ENCODE results near the gene AQP9.
"Not testable (repeated sequence)": the region's sequence is repeated elsewhere in the genome, so short reads cannot be mapped to it uniquely, and the experiment has no call there.

AQP9 gene, protein sequence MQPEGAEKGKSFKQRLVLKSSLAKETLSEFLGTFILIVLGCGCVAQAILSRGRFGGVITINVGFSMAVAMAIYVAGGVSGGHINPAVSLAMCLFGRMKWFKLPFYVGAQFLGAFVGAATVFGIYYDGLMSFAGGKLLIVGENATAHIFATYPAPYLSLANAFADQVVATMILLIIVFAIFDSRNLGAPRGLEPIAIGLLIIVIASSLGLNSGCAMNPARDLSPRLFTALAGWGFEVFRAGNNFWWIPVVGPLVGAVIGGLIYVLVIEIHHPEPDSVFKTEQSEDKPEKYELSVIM

DNA sequence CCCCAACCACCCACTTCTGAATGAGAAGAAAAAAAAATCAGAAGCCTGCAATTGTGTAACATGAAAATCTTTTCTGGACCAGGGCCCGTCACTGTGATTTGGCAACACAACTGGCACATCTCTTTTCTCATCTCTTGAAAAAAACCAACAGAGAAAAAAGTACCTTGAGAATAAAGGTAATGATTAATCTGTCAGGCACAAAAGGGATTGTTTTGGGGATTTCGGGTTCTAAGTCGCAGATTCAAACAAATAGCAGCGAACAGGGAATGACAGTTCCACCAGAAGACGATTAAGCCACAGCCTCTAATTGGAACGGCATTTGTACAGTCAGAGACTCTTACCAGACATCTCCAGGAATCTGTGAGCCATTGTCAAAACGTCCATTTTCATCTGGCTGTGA, at the start of gene AQP9:
TSS of gene AQP9 (plus strand) at position 276 of the 400 bp plus-strand sequence. CDS start 185 bp downstream, outside the sequence.
- no peak for DNase-seq

DNA sequence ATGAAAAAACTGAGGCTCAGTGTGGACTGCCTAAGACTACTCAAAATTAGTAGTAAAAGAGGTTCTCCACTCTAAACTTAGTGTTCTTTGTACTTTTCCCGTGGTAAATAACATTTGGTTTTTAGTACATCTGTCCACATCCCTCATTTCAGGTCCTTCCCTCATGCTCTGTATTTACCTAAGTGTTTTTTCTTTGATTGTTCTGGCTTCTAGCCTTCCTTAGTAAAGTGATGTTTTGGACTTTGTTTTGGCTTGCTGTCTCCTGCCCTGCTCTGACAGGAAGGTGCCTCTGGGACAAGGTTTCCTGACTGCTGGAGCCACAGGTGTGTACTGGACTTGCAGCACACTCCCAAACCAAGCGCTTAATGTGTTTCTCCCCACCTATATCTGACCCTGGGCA, 42.8 kb upstream of the AQP9 start:
- DNase-seq: no peak

DNA sequence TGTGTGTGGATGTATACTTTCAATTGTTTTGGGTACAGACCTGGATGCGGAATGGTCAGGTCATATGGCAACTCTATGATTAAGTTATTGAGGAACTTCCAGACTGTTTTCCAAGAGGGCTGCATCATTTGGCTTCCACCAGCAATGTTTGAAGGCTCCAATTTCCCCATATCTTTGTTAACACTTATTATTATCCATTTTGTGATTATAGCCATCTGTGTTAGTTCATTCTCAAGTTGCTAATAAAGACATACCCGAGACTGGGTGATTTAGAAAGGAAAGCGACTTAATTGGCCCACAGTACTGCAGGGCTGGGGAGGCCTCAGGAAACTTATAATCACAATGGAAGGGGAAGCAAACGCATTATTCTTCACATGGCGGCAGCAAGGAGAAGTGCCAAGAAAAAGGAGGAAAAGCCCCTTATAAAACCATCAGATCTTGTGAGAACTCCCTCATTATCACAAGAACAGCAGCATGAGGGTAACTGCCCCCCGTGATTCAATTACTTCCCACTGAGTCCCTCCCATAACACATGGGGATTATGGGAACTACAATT, 41.6 kb upstream of the AQP9 start:
- DNase-seq: no peak

DNA sequence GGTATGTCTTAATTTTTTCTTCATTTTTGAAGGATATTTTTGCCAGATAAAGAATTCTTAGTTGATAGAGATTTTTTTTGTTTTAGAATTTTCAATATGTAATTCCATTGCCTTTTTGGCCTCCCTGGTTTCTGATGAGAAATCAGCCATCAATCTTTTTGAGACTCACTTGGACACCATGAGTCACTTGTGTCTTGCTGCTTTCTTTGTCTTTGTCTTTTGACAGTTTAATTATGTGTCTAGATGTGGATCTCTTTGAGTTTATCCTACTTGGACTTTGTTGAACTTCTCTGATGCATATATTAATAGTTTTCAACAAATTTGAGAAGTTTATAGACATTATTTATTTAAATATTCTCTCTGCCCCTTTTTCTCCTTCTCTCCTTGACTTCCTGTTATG, 34.7 kb upstream of the AQP9 start:
- no peak for DNase-seq

DNA sequence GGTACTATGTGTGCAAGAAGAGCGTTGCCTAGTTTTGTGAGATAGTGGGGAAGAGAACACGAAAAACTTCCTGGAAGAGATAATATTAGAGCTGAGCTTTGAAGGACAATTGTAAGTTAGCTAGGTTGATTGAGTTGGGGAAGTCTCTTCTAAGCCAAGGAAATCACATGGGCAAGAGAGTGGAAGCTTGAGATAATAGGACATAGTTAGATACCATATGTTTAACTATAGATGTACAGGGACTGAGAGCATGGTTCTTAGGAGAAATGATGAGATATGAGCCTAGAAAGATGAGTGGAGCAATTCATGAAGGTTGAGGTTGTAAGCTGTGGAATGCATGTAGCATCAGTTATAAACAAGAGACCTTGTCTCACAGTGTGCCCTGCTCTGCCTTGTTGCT, 30.1 kb upstream of the AQP9 start:
- DNase-seq: no peak

DNA sequence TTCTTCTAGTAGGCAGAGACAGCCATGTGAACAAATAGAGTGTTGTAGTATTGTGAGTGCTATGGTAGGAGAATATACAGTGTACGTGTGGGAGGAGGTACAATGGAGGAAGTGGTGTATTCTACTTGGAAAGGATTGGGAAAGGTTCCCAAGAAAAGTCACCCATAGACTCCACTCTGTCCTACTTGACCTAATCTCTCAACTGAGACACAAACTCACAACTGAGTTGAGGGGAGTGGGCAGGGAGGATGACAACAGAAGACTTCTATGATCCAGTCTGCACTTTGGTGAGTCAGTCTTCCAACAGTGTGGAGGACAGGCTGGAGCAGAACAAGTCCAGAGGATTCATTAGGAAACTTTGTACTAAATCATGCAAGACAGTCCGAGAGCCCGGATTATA, 28.8 kb upstream of the AQP9 start:
- DNase-seq: no peak

DNA sequence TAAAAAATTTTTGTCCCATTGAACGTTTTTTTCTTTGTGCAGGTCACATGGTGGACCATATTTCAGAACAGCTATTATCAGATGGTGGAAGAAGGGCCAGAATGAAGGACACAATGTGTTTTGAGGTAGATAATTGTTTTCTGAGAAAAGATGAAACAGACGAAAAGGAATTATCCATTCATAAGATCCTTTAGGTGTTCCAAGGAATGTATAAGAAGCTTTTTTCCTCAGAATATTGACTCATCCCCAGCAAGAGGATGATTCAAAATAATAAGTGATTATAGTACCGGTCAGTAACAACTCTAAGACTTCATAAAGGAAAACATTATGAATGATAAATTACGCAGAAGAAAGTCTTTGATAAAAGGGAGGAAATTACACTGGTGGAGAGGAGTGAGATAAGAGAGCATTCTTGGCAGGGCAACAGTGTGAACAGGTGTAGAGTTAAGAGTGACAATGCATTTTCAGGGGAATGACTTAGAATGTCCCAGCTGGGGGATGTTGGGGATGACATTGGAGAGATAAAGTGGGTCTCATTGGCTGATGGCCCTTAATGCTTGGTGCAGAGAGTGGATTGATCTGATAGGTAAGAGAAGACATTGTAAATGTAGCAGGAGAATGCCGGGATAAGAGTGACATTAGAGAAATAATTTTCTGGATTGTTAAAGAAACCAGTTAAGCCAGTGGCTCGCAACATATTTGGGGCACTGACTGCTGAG, 27.0 kb upstream of the AQP9 start:
- no peak for DNase-seq

DNA sequence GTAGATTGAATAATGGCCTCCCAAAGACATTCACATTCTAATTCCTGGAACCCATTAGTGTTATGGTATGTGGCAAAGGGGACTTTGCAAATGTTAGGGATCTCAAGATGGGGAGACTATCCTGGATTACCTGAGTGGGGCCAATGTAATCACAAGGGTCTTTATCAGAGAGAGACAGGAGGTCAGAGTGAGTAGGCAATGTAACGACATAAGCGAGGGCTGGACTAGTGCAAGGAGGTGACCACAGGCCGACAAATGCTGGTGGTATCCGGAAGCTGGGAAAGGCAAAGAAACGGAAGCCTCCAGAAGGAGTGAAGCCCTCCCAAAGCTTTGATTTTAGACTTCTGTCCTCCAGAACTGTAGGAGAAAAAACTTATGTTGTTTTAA, 26.5 kb upstream of the AQP9 start:
- DNase-seq: no peak

DNA sequence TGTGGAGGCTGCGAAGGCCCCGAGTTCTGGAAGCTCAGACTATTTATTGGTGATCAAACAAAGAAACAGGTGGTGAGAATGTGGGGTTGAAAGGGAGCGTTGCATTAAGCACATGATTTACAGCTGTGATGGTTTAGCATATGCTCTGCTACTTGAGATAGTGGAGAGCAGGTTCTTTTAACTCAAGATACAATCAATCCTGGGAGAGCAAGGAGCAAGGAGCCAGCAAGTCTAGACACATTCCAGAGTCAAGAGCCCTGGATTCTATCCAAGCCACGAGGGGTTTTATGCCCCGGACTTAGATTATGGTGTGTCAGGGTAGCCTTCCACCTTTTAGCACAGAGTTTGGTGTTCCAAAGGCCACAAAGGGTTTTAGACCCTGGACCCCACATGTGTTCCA, 24.8 kb upstream of the AQP9 start:
- not testable (repeated sequence) for DNase-seq

DNA sequence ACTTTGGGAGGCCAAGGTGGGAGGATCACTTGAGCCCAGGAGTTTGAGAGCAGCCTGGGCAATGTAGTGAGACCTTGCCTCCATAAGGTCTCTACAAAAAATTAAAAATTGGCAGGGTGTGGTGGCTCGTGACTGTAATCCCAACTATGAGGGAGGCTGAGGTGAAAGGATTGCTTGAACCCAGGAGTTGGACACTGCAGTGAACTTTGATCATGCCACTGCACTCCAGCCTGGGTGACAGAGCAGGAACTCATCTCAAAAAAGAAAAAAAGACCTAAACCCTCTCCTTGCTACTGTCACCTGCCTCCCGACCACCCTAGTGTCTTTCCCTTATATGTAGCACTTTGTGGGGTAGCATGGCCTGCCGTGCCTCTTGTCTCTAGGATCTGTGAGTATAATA, 23.8 kb upstream of the AQP9 start:
- no peak for DNase-seq

DNA sequence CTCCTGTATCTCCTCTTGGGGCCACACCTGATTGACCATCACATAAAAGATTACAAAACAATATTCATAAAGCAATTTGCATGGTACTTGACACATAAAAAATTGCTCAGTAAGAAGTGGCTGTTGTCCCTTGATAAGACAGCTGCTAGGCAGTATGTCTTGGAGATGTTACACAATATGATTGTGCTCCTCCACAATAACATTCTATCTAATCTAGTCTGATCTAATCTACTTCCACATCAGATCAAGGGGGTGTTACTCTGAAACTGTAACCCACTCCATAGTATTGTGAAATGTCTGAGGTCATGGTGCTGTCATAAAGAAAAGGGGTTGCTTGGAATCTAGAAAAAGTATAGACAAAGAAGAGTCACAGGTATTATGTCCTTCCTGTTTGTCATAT, 23.4 kb upstream of the AQP9 start:
- no peak for DNase-seq

DNA sequence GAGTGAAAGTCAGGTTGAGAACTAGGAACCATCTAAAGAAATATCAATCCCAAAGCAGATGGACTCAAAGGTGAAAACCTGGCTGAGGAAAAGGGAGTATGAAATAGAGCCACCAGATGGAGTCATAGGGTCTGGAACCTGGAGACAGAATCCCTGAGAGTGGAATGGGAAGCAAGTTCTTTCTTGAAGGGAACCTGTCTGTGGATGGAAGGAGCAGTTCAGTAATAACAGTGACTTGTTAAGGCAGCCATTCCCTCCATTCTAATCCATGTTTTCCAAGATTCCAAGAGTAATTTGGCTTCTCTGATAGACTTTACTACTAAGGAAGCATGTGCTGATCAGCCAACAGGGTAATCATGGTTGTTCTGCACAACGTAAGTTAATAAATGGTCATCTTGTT, 22.5 kb upstream of the AQP9 start:
- DNase-seq: no peak

DNA sequence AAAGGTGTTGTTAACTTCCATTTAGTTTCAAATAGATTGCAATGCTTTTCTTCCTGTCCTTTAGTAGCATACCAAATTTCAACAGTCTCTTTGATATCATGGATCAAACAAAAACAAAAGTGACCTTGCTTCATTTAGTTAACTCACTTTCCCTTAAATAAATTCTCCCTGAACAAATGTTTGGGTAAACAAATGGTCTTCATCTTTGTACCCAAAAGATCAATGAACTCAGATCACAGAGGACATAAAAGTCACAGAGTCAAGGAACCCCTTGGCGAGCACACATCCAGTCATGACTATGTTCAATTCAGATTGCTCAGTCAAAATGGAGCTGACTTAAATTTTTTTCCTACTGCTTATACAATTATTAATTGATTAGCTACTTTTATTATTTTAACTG, 20.6 kb upstream of the AQP9 start:
- no peak for DNase-seq

DNA sequence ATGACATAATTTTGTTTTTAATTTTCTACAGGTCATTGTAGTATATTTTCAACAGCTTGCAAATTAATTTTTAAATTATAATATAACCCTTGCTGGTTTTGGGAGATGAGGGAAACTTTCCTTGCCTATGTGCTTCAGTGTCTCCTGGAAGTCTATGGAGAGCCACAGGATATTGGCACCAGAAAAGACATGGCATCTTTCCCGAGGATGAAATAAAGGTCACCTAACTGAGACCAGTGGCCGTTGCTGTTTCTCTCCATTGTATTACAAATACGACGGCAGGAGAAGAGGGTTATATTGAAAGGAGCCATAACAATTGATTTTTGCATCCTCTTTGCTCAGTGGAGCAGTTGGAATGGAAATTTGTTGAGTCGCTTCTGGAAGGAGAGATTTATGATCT, 19.9 kb upstream of the AQP9 start:
- no peak for DNase-seq

DNA sequence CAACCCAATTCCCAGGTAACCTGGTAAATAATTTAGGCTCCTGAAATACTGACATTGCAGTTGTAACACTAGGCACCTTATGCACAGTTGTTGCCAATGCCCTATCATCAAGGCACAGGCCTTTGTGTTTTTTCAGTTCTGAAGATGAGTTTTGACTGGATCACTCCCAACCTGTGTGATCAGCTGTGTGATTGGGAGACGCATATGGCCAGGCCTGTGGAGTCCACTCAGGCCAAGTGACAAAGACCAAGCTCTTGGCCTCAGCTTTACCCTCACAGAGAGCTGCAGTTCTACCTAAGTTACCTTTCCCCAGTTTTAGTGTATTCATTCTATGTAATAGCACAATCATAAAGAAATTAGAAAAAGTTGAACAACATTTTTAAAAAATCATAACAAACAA, 19.2 kb upstream of the AQP9 start:
- DNase-seq: no peak

DNA sequence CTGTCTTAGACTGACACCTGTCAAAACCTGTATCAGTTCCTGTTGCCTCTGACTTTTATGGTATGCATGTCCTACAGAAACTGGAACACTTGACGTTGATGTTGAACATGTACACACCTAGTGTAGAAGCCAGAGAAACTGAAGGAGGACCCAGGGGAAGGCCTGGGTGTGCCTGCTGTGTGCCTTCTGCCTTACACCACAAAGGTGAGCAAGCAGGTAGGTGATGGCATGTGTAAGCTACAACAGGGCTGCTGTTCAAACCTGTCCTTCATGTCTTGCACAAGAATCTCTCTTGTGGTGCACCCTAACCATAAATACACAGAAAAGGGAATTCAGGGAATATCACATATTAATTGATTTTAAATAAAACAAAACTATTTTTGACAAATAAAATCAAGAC, 13.6 kb upstream of the AQP9 start:
- no peak for DNase-seq

DNA sequence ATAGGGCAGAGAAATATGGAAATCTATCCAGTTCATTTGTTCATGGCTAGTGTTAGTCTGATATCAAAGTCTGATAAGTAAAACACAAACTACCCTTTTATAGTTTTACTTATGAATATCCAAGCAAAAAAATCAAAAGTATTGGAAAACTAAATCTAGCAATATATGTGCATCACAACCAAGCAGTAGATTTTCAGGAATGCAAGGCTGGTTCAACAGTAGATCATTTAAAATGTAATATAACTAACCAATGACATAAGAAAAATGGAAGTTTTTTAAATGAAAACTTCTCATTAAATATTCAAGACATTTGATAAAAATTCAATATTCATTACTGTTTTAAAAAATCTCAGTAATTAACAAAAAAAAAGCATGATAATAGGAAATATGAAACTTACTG, 12.8 kb upstream of the AQP9 start:
- no peak for DNase-seq

DNA sequence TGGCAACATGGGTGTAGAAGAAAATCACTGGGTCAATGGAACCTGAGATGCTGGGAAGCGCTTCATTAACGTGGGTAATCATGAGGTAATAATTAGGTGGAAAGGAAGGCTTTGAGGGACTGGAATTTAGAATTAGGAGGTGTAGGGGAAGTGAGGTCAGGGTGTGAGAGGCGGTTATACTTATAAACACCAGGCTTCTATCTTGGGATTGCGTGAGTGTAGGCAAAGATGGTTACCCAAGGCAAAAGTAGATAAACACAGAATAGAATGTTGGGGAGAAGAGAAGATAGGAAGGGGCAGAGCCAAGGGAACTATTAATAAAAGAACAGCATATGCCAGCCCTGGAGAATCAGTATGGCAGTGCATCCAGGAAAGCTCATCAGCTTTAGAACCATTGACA, 3.3 kb upstream of the AQP9 start:
- DNase-seq: no peak

DNA sequence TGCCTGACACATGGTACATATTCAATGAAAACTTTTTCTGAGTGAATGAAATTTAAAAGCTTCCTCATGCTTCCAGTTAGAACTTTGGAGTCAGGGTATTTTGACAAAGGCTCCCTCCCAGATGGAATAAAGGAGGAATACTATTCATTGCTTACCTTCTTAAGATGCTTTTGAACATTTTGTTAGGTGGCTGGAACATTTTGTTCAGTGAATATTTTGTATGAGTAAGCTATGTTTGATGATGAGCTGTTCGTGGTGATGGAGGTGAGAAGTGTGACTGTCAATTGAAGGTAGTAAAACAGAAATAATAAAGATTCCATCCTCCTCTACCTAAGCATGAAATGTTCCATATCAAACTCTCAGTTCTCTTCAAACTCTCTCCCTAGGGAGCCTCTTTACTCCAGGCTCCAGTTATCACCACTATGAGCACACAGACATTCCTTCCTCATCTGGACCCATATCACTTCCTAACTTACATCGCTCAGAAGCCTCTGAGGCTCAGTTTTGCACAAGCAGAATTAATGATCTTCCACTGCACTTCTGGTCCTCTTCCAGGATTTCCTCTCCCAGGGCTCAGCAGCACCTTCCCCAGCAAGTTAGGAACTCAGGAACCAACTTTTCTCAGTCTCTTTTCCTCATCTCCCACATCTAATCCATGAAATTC, 2.5 kb upstream of the AQP9 start:
- DNase-seq: no peak

DNA sequence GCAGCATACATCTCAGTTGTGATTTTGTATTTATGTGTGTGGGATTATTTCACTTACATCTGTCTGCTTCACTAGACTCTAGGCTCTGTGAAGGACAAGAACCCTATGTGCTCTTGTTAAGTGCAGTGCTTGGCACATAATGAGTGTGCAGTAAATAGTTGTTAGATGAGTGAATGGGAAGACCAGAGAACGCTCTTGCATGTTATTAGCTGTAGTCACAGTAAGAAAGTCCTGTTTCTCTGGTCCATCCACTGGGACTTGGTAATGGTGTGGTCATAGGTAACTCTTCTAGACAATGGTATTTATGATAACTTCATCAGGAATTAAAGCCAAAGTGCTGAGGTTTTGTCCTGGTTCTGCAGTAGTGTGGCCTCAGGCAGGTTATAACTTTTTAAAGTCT, 1.4 kb upstream of the AQP9 start:
- no peak for DNase-seq

DNA sequence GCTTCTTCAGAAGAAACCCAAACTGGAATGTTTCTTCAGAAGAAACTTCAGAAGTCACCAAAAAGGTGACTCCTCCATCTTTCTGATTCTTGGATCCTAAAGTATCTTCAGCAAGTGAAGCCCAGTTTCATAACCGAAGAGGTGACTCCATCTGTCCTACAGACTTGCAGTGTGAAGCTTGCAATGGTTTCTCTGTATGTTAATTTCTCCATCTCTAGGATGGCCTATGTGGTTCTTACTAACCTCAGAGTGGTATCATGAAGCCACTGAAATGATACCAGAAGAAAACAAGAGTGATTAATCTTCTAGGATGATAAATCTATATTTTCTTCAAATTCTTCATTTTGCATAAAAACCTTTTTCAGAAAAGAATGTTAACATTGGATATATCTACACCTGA, 495 bp upstream of the AQP9 start:
- DNase-seq: no peak

DNA sequence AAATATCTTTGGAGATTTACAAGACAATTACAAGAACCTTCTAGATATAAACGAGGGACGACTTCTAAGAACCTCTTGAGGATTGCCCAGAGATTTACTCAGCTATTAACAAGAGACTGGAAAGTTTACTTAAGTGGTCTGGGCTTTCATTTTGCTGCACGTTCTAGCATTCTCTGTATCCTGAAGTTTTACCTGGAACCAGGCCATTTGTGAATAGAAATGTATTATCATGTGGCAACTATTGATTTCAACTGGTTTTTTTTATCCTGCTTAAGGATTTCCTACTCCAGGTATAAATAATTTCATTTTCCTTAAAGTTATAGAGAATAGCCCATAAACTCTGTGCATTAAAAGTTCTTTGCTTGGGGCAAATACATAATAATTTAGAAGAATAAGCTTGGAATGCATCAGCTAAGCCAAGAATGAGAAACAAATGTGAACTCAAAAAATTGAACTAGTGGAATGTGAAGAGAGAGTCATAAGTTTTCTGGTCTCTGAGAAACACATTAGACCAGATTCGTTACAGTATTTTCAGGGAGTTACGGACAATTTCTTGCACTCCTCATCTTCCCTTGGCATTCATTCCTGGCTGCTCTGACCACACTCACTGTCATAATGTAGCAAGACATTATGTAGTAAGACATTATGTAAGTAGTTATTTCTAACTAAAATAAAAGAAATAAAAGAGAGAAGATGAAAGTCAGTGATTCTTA, 1.3 kb downstream of the AQP9 start:
- no peak for DNase-seq

DNA sequence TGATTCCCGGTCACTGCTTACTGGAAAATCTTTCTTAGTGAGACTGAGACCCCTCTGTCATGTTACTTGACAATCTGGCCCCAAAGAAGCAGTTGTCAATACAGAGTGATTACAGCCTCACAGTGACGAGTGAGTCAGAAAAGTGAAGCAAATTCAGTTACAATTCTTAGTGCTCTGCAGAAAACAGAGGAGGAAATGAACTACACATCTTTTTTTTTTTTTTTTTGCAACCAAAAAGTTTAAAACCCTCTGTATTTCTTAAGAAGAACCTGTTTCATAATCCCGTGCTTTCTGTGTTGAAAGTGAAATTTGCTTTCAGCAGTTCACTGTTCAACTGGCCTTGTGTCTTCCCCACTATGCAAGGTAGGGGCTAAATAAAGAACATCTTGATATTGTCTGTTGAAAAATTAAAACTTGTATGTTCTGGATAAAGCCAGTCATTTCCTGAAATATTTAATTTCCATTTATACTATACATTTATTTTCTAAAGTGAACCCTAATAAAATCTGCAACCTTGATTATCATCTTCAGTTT, 1.9 kb downstream of the AQP9 start:
- no peak for DNase-seq
